Breast epithelium (tissue), 4 donors: ENCODE results near the gene ALDH16A1. TPM values are rescaled to one million over a fixed set of nuclear protein-coding genes. Genes with fewer than 3 reads are reported as not detected.
A peak's percentile ranks its signal among the peaks of the same experiment; 100 is the strongest.

Experiments
- DNase-seq, 2 donors: peaks; one replicate each; pipeline ENCODE4 v3.0.0-alpha.2; 2019; ENCODE audit warnings: low spot score in 2 of 2
- H3K27ac ChIP-seq, 2 donors: fragments of 200-600 bp; sonication (generic) in 1 of 2; one replicate each; pipeline ENCODE4 v1.5.1; 2016 to 2019; ENCODE audit warnings: mild to moderate bottlenecking in 1 of 2
- H3K27me3 ChIP-seq, 2 donors: fragments of 200-600 bp; sonication (generic) in 1 of 2; one replicate each; pipeline versions ENCODE4 v1.5.1 to v1.6.0; 2017 to 2019; ENCODE audit warnings: control low read depth in 1 of 2, mild to moderate bottlenecking in 1 of 2
- H3K36me3 ChIP-seq: fragments of 200-600 bp; one replicate; pipeline ENCODE4 v1.5.1; 2019
- H3K4me1 ChIP-seq, 2 donors: fragments of 200-600 bp; sonication (generic); one replicate each; pipeline ENCODE4 v1.5.1; 2016 to 2019; ENCODE audit warnings: control low read depth in 1 of 2
- H3K4me3 ChIP-seq, 3 donors: fragments of 200-600 bp; sonication (generic); 1 replicate in 2 of 3; 2 replicates in 1 of 3; pipeline ENCODE4 v1.5.1; 2016 to 2019; ENCODE audit warnings: mild to moderate bottlenecking in 3 of 3, moderate library complexity in 2 of 3
- H3K9me3 ChIP-seq, 2 donors: fragments of 200-600 bp; sonication (generic) in 1 of 2; one replicate each; pipeline ENCODE4 v1.5.1; 2016 to 2019; ENCODE audit warnings: control low read depth in 1 of 2
- CTCF ChIP-seq, 3 donors: fragments of 450-650 bp; IDR thresholded peaks; one replicate each; pipeline ENCODE4 v1.5.1; 2016 to 2017; ENCODE audit warnings: antibody characterized with exemption in 3 of 3, mild to moderate bottlenecking in 3 of 3, moderate library complexity in 3 of 3
- POLR2A ChIP-seq: fragments of 450-650 bp; IDR thresholded peaks from one replicate; pipeline ENCODE4 v1.6.1; 2016; ENCODE audit warnings: antibody characterized with exemption, mild to moderate bottlenecking, moderate library complexity
- POLR2AphosphoS5 ChIP-seq, 3 donors: sonication (generic); formaldehyde crosslinking; IDR thresholded peaks; one replicate each; pipeline ENCODE4 v1.6.1; 2017; ENCODE audit warnings: antibody characterized with exemption in 3 of 3
- intact Hi-C: fragments of 100-400 bp; cut with DNase I; formaldehyde crosslinking; loops from one replicate; pipeline ENCODE4 v1.15.1; 2023; ENCODE audit warnings: low total_unique reads
- total RNA-seq, 3 donors: library from RNA; depleted of rRNA; stranded (reverse); fragments of >200 nt; gene quantifications; one replicate each; pipeline ENCODE4 v1.1.0, GENCODE V29; 2016

The ALDH16A1 gene
- total RNA-seq, 3 donors from 2014 or later: 20.6 to 34.4 (median 32.2) TPM

- H3K27me3 ChIP-seq: no peaks in the 10 kb centered on the region
- intact Hi-C loops: no loop called here
- peak overlapping the region; percentile 77 to 84 (median 82) for H3K4me3 ChIP-seq
- DNase-seq: no peak
- no peaks in the 10 kb centered on the region for H3K4me1 ChIP-seq
- no peak for TF ChIP-seq POLR2AphosphoS5 (IDR thresholded peaks at IDR 0.05)
- no peak for TF ChIP-seq POLR2A
- TF ChIP-seq CTCF (IDR thresholded peaks at IDR 0.05): no peak
- peak overlapping the region; percentile 79 to 83 for H3K27ac ChIP-seq
- no peaks in the 10 kb centered on the region for H3K36me3 ChIP-seq
- no peaks in the 10 kb centered on the region for H3K9me3 ChIP-seq
These were observed 21.5 kb downstream of the ALDH16A1 start for GRCh38 chr19:49474542-49474924.

- intact Hi-C loops: no loop called here
- Histone ChIP-seq H3K4me1 (no peaks in the 10 kb centered on the region), H3K4me3 (peak overlapping the region in 2 of 3 donors; percentile 82 to 84), H3K9me3 (no peaks in the 10 kb centered on the region), H3K27ac (peak overlapping the region; percentile 79 to 83), H3K36me3 (no peaks in the 10 kb centered on the region), H3K27me3 (no peaks in the 10 kb centered on the region)
- no peak for DNase-seq
- TF ChIP-seq POLR2AphosphoS5 (IDR thresholded peaks at IDR 0.05): no peak
- TF ChIP-seq POLR2A: no peak
- TF ChIP-seq CTCF (IDR thresholded peaks at IDR 0.05): no peak
These were observed 22.3 kb downstream of the ALDH16A1 start for GRCh38 chr19:49475191-49475917.

- Histone ChIP-seq H3K27ac (peak overlapping the region; percentile 79 to 83), H3K27me3 (no peaks in the 10 kb centered on the region), H3K4me3 (no peak overlapping the region), H3K4me1 (no peaks in the 10 kb centered on the region), H3K36me3 (no peaks in the 10 kb centered on the region), H3K9me3 (no peaks in the 10 kb centered on the region)
- no peak for TF ChIP-seq CTCF (IDR thresholded peaks at IDR 0.05)
- no peak for TF ChIP-seq POLR2AphosphoS5 (IDR thresholded peaks at IDR 0.05)
- TF ChIP-seq POLR2A: no peak
- DNase-seq: no peak
- intact Hi-C loops: no loop called here
These were observed 23.2 kb downstream of the ALDH16A1 start for GRCh38 chr19:49475995-49476880.

- Histone ChIP-seq H3K27me3 (no peaks in the 10 kb centered on the region), H3K4me1 (no peaks in the 10 kb centered on the region), H3K27ac (no peak overlapping the region), H3K9me3 (no peaks in the 10 kb centered on the region), H3K36me3 (no peaks in the 10 kb centered on the region), H3K4me3 (no peak overlapping the region)
- intact Hi-C loops: no loop called here
- DNase-seq: no peak
- no peak for TF ChIP-seq POLR2AphosphoS5 (IDR thresholded peaks at IDR 0.05)
- TF ChIP-seq CTCF (IDR thresholded peaks at IDR 0.05): no peak
- no peak for TF ChIP-seq POLR2A
These were observed 27.1 kb downstream of the ALDH16A1 start for GRCh38 chr19:49479975-49480628.
